ENCODE data around the gene CPA4.
"Not testable (repeated sequence)": the region's sequence is repeated elsewhere in the genome, so short reads cannot be mapped to it uniquely, and the experiment has no call there.

DNA sequence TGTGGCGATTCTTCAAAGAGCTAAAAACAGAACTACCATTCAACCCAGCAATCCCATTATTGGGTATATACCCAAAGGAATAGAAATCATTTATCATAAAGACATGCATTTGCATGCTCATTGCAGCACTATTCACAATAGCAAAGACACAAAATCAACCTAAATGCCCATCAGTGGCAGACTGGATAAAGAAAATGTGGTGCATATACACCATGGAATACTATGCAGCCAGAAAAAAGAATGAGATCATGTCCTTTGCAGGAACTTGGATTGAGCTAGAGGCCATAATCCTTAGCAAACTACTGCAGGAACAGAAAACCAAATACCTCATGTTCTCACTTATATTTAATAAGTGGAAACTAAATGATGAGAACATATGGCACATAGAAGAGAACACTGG, 46.5 kb upstream of the CPA4 start:
- TF ChIP-seq, protein P1, sequence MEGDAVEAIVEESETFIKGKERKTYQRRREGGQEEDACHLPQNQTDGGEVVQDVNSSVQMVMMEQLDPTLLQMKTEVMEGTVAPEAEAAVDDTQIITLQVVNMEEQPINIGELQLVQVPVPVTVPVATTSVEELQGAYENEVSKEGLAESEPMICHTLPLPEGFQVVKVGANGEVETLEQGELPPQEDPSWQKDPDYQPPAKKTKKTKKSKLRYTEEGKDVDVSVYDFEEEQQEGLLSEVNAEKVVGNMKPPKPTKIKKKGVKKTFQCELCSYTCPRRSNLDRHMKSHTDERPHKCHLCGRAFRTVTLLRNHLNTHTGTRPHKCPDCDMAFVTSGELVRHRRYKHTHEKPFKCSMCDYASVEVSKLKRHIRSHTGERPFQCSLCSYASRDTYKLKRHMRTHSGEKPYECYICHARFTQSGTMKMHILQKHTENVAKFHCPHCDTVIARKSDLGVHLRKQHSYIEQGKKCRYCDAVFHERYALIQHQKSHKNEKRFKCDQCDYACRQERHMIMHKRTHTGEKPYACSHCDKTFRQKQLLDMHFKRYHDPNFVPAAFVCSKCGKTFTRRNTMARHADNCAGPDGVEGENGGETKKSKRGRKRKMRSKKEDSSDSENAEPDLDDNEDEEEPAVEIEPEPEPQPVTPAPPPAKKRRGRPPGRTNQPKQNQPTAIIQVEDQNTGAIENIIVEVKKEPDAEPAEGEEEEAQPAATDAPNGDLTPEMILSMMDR (IDR thresholded peaks at IDR 0.05): not testable (repeated sequence)
- TF ChIP-seq POLR2A (IDR thresholded peaks at IDR 0.05): not testable (repeated sequence)
